ENCODE data around the gene TMEM60.

DNA sequence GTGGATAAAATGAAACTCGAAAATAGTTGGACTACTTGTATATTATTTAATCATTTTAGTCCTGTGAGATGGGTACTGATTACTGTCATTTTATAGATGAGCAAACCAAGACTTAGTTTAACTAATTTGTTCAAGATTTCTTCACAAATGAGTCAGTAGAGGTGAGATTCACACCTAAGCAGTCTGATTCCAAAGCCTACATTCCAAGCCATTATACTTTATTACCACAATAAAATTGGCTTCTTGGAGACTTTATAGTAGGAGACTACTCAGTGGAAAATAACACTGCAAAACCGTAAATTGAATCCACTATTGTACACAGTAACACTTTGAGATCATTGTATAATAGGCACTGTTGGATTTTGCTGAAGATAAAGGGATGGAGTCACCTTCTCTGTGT, 2.5 kb upstream of the TMEM60 start:
- TF ChIP-seq CEBPB (IDR thresholded peaks at IDR 0.05; ENCODE audit: borderline replicate concordance, low read depth, low read length) (no peak), CREB1 (IDR thresholded peaks at IDR 0.05) (no peak), CREB1 (CRISPR knock-in tag; IDR thresholded peaks at IDR 0.05) (no peak), POLR2AphosphoS2 (IDR thresholded peaks at IDR 0.05; ENCODE audit: low read depth, low read length) (no peak)

All from HepG2 (cell line).